NCI-H82 (cell line): ENCODE measurements around the gene ACVR1.

Source experiments
- DNase-seq: peaks from one replicate; lab custom pipeline; 2025; lab: John Stamatoyannopoulos, UW

The ACVR1 gene

GRCh38 chr2:157876066-157876785 is at the start of gene ACVR1:
TSS of gene ACVR1 (minus strand) at chr2:157876330. CDS start at chr2:157799493, 76,837 bp downstream.
- DNase-seq = peak; percentile 98

- no peak for DNase-seq
Observed at GRCh38 chr2:157925071-157925470, 48.9 kb upstream of the ACVR1 start.

- DNase-seq = no peak
Observed at GRCh38 chr2:157923598-157924217, 47.6 kb upstream of the ACVR1 start.

DNA sequence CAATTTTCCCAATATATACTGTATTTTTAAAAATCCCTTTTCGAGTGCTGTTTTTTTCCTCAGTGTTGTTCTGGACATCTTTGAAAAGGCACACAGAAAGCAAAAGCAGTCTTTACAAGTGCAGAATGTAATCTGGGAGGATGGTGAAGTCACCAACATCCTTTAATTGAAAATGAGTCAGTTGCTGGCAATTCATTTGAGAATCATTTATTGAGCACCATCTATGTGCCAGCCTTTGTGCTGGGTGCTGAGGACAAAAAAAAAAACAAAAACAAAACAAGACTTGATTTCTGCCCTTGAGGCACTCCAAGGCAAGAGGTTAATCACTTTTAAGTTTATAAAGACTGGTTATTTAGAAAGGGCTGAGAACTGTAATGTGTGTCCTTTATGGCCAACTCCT is 46.7 kb upstream of the ACVR1 start:
- no peak for DNase-seq

GRCh38 chr2:157922336-157922735 is 46.2 kb upstream of the ACVR1 start:
- DNase-seq = peak; percentile 13

DNA sequence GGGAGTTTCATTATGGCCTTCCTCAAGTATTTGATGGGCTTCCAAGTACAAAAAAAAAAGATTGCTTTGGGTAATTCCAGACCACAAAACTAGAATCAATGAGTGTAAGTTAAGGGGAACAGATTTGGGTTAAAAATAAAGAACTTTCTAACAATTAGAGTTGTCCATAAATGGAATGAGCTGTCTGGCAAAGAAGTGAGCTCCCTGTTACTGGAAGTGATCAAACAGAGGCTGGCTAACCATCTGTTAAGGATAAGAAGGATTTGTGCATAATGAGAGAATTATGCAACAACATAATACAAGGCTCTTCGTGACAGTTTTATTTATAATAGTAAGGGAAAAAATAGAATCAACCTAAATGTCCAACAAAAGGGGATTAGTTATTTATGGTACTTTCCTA is 44.6 kb upstream of the ACVR1 start:
- DNase-seq = peak; percentile 5

DNA sequence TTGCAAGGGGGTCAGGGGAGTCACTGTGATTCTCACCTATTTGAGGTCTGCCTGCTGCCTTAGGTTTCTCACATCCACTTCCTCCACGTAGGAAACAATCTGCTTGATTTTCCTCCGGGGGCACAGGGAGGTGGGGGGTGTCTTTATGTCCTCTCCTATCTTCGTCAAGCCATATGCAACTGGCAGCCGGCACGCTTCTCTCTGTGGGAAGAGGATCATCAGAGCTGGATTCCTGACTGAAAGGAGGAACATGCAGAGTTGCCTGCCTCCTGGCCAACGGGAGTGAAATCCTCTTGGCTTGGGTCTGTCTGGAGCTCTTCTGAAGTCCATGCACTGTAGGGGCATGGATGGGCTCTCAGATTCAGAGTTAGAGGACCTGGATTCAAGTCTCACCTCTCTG is 43.1 kb upstream of the ACVR1 start:
- DNase-seq = no peak

DNA sequence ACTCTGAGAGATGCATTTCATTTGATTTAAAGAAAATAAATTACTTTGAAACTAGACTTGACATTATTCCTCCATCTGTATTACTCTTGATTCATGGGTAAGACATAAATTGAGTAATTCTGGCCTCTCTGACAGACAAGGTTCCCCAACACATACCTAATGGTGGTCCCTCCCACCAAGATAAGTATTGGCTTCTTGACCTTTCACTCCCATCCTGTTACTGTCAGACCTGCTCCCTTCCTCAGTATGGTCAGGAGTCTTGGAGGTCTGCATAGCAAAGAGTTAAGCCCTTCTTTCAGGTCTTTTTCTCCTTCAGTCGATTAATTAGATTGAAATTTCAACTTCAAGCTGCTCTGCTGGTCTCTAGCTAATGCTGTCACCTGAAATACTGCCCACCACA is 42.2 kb upstream of the ACVR1 start:
- DNase-seq = peak; percentile 20

GRCh38 chr2:157911750-157912149 is 35.6 kb upstream of the ACVR1 start:
- DNase-seq = no peak

DNA sequence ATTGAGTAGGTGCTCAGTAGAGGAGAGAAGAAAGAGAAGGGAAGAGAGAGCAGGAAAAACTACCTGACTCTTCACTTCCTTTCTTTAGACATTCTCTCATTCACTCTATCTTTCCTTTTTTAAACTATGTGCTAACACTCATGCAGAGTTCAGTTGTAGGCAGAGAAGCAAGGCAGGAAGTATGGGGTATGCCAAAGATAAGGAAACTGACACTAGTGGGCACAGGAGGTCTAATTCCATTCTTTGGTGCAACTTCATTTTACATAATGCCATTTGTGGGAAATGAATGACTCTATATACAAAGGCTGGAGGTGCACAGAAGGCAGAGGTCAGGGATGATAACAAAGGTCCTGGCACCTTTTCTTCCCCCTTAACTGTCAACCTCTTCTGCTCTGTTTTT is 35.1 kb upstream of the ACVR1 start:
- no peak for DNase-seq

DNA sequence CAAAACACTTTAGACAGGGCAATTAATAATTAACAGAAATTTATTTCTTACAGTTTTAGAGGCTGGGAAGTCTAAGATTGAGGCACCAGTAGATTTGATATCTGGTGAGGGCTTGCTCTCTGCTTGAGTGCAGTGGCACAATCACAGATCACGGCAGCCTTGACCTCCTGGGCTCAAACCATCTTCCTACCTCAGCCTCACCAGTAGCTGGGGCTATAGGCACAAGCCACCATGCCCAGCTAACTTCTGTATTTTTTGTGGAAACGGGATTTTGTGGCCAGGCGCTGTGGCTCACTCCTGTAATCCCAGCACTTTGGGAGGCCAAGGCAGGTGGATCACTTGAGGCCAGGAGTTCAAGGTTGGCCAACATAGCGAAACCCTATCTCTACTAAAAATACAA is 29.0 kb upstream of the ACVR1 start:
- no peak for DNase-seq

GRCh38 chr2:157903626-157904025 is 27.5 kb upstream of the ACVR1 start:
- no peak for DNase-seq

- no peak for DNase-seq
Observed at GRCh38 chr2:157903151-157903550, 27.0 kb upstream of the ACVR1 start.

GRCh38 chr2:157902692-157903091 is 26.6 kb upstream of the ACVR1 start:
- no peak for DNase-seq

- DNase-seq = peak; percentile 14
Observed at GRCh38 chr2:157901325-157901724, 25.2 kb upstream of the ACVR1 start.

GRCh38 chr2:157900684-157901083 is 24.6 kb upstream of the ACVR1 start:
- DNase-seq = no peak

DNA sequence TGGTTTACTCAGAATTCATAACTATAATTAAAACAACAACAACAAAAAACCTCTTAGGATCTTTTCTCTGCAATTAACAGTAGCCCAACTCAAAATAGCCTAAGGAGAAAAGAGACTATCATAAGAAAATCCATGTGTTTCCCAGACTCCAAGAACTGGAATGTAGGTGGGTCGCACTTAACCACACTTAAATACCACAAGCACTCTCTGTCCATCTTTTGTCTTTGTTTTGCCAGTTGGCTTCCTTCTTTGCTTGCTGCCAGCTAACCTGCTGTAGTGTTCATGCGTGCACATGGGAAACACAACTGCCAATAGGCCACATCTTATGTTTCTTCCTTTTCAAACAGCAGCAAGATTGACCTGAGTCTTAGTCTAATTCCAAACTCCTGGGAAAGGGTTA is 24.1 kb upstream of the ACVR1 start:
- DNase-seq = no peak

DNA sequence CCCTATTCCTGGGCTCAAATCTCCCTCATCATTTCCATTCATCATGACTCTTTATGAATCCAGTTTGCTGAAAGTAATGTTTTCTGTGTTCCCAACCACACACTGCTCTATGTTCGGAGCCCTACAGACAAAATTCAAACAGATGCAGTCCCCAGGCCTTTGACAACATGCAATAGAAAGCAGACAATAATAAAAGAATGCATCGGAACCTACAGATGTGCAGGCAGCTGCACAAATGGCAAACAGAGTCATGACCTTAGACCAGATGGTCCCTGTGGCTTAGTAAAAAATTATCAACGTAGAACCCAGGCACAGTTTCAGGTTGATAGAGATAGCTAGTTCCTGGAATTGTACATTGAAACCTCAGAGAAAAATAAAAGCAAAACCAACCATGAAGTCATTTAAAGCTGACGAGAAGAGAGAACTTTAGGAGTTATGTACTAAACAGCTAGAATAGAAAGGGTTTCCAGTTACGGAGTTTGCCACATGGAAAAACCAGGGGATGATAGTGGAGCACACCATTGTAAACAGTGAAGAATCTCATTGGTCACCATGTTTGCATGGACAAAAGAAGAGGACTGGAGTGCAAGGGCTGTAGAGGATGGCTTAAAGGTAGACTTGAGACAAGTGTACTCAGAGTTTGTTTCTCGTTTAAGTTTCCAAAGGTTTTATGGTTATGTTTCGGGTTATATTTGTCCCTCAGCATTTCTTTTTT is 23.2 kb upstream of the ACVR1 start:
- DNase-seq = no peak

DNA sequence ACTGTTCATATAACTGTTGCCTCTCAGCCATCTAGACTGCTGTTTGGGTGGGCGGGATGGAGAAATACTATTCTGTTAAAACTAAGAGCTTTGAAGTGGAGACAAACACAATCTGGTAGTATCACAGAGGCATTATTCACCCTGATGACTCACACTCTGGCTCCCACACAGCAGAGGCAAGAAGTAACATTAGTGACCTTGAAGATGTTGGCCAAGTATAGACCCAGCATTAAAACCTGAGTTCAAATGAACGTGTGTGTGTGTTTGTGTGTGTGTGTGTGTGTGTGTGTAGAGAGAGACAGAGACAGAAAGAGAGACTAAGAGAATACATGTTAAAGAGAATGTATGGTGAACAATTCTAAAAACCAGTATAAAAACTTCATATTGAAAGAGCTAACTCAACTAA is 22.5 kb upstream of the ACVR1 start:
- no peak for DNase-seq

GRCh38 chr2:157897106-157897971 is 21.2 kb upstream of the ACVR1 start:
- DNase-seq = no peak

DNA sequence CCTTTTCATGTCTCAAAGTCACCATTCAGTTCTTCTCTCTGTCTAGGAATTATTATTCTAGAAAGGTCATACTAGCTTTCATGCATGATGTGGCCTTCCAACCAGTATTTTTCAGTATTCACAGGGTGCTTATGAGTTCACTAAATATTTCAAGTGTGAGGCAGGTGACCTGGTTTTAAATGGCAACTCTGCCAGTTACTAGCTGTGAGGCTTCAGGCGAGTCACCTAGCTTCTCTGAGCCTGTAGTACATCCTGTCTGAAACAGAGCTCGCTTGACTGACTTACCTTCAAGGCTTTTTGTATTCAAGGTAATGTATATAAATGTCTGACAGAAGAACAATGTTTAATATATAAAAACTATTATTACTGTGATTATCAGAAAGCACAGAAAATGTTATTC is 19.4 kb upstream of the ACVR1 start:
- no peak for DNase-seq

GRCh38 chr2:157894694-157895435 is 18.7 kb upstream of the ACVR1 start:
- no peak for DNase-seq
